Uterus (tissue), 2 donors: ENCODE results near the gene CWC27.

Experiments used
- POLR2A ChIP-seq, 2 donors: fragments of 450-650 bp; IDR thresholded peaks; one replicate each; pipeline ENCODE4 v1.6.1; 2016; ENCODE audit warnings: antibody characterized with exemption in 2 of 2, mild to moderate bottlenecking in 1 of 2, moderate library complexity in 1 of 2
- TF ChIP-seq, protein P1 (sequence below), 4 experiments: fragments of 200-600 bp in 2 of 4; fragments of 450-650 bp in 2 of 4; sonication (generic) in 2 of 4; IDR thresholded peaks; one replicate each; pipeline ENCODE4 v1.5.1; 2016 to 2019; ENCODE audit warnings: antibody characterized with exemption in 4 of 4, mild to moderate bottlenecking in 2 of 4, moderate library complexity in 1 of 4

DNA sequence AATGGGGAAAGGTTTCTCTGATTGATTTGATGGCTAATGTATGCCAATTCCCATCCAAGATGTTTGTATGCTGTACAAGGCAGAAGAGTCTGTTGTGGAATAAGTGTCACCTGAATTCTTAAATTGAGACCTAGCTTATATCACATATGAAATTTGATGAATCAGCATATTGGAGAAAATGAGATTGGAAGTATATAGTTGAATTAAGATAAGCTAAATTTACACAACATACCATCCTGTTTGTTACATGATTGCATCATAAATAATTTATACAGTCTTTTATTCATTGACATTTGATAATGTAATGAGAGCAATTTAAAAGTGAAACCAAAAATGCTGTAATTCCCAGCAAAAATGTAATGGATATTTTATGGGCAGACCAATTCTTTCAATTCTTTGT lies 1.1 kb downstream of the CWC27 start:
- TF ChIP-seq, protein P1, sequence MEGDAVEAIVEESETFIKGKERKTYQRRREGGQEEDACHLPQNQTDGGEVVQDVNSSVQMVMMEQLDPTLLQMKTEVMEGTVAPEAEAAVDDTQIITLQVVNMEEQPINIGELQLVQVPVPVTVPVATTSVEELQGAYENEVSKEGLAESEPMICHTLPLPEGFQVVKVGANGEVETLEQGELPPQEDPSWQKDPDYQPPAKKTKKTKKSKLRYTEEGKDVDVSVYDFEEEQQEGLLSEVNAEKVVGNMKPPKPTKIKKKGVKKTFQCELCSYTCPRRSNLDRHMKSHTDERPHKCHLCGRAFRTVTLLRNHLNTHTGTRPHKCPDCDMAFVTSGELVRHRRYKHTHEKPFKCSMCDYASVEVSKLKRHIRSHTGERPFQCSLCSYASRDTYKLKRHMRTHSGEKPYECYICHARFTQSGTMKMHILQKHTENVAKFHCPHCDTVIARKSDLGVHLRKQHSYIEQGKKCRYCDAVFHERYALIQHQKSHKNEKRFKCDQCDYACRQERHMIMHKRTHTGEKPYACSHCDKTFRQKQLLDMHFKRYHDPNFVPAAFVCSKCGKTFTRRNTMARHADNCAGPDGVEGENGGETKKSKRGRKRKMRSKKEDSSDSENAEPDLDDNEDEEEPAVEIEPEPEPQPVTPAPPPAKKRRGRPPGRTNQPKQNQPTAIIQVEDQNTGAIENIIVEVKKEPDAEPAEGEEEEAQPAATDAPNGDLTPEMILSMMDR (IDR thresholded peaks at IDR 0.05): no peak
- no peak for TF ChIP-seq POLR2A (IDR thresholded peaks at IDR 0.05)
